DND-41 (cell line): ENCODE results near the gene KLF15.

ENCODE experiments used
- CTCF ChIP-seq: IDR thresholded peaks from 2 replicates; pipeline ENCODE4 v1.5.1; 2012; ENCODE audit warnings: borderline replicate concordance, low read length, moderate library complexity, mild to moderate bottlenecking; ENCODE audit not compliant: poor library complexity, severe bottlenecking; ENCODE audit errors: extremely low read depth
- EZH2 ChIP-seq: IDR thresholded peaks from 3 replicates; pipeline ENCODE4 v1.6.1; 2012; ENCODE audit warnings: borderline replicate concordance, low read depth, mild to moderate bottlenecking, moderate library complexity, low read length, inconsistent platforms; ENCODE audit not compliant: severe bottlenecking

GRCh38 chr3:126308394-126309125 lies 48.6 kb downstream of the KLF15 start:
- TF ChIP-seq CTCF: no peak
- no peak for TF ChIP-seq EZH2
